ENCODE measurements around the gene MYCBP2.
"Not testable (repeated sequence)": the region's sequence is repeated elsewhere in the genome, so short reads cannot be mapped to it uniquely, and the experiment has no call there.

The MYCBP2 gene

GRCh38 chr13:77306458-77306857, 20.4 kb downstream of the MYCBP2 start:
- Histone ChIP-seq H3K36me3 (ENCODE audit: control insufficient read depth, insufficient read depth, low read length) (no peaks in the 10 kb centered on the region), H3K9me3 (ENCODE audit: control insufficient read depth, low read length) (no peaks in the 10 kb centered on the region), H3K4me3 (ENCODE audit: insufficient read depth, low read depth, low read length, poor library complexity, severe bottlenecking) (no peak overlapping the region), H3K27ac (ENCODE audit: insufficient read depth, low read length, poor library complexity, severe bottlenecking) (no peak overlapping the region), H3K27me3 (replicated peaks; ENCODE audit: control insufficient read depth, insufficient read depth, low read length, poor library complexity, severe bottlenecking) (no peaks in the 10 kb centered on the region), H3K4me1 (ENCODE audit: control insufficient read depth, insufficient read depth, low read length, poor library complexity, severe bottlenecking) (peaks cover 28% of the 10 kb centered on the region)
- no peak for DNase-seq

- peaks cover 27% of the 10 kb centered on the region for H3K4me1 ChIP-seq (ENCODE audit: control insufficient read depth, insufficient read depth, low read length, poor library complexity, severe bottlenecking)
- H3K4me3 ChIP-seq (ENCODE audit: insufficient read depth, low read depth, low read length, poor library complexity, severe bottlenecking), result no peak overlapping the region
- H3K9me3 ChIP-seq (ENCODE audit: control insufficient read depth, low read length), result no peaks in the 10 kb centered on the region
- DNase-seq, result no peak
- no peaks in the 10 kb centered on the region for H3K27me3 ChIP-seq (replicated peaks; ENCODE audit: control insufficient read depth, insufficient read depth, low read length, poor library complexity, severe bottlenecking)
- no peaks in the 10 kb centered on the region for H3K36me3 ChIP-seq (ENCODE audit: control insufficient read depth, insufficient read depth, low read length)
- H3K27ac ChIP-seq (ENCODE audit: insufficient read depth, low read length, poor library complexity, severe bottlenecking), result no peak overlapping the region
Measured at GRCh38 chr13:77305266-77305665, 21.6 kb downstream of the MYCBP2 start.

- Histone ChIP-seq H3K4me1 (ENCODE audit: control insufficient read depth, insufficient read depth, low read length, poor library complexity, severe bottlenecking) (no peaks in the 10 kb centered on the region), H3K27ac (ENCODE audit: insufficient read depth, low read length, poor library complexity, severe bottlenecking) (no peak overlapping the region), H3K9me3 (ENCODE audit: control insufficient read depth, low read length) (no peaks in the 10 kb centered on the region), H3K36me3 (ENCODE audit: control insufficient read depth, insufficient read depth, low read length) (peaks cover 5% of the 10 kb centered on the region), H3K4me3 (ENCODE audit: insufficient read depth, low read depth, low read length, poor library complexity, severe bottlenecking) (no peak overlapping the region), H3K27me3 (replicated peaks; ENCODE audit: control insufficient read depth, insufficient read depth, low read length, poor library complexity, severe bottlenecking) (no peaks in the 10 kb centered on the region)
- no peak for DNase-seq
Measured at GRCh38 chr13:77300176-77301037, 26.5 kb downstream of the MYCBP2 start.

- H3K9me3 ChIP-seq (ENCODE audit: control insufficient read depth, low read length), result no peaks in the 10 kb centered on the region
- no peaks in the 10 kb centered on the region for H3K4me1 ChIP-seq (ENCODE audit: control insufficient read depth, insufficient read depth, low read length, poor library complexity, severe bottlenecking)
- DNase-seq, result no peak
- no peak overlapping the region for H3K27ac ChIP-seq (ENCODE audit: insufficient read depth, low read length, poor library complexity, severe bottlenecking)
- H3K4me3 ChIP-seq (ENCODE audit: insufficient read depth, low read depth, low read length, poor library complexity, severe bottlenecking), result no peak overlapping the region
- no peaks in the 10 kb centered on the region for H3K27me3 ChIP-seq (replicated peaks; ENCODE audit: control insufficient read depth, insufficient read depth, low read length, poor library complexity, severe bottlenecking)
- H3K36me3 ChIP-seq (ENCODE audit: control insufficient read depth, insufficient read depth, low read length), result peaks cover 5% of the 10 kb centered on the region
Measured at GRCh38 chr13:77299587-77299986, 27.3 kb downstream of the MYCBP2 start.

- Histone ChIP-seq H3K27me3 (replicated peaks; ENCODE audit: control insufficient read depth, insufficient read depth, low read length, poor library complexity, severe bottlenecking) (no peaks in the 10 kb centered on the region), H3K4me3 (ENCODE audit: insufficient read depth, low read depth, low read length, poor library complexity, severe bottlenecking) (no peak overlapping the region)
- no peak for DNase-seq
Measured at GRCh38 chr13:77298426-77298825, 28.5 kb downstream of the MYCBP2 start.

GRCh38 chr13:77291774-77292173, 35.1 kb downstream of the MYCBP2 start:
- DNase-seq, result no peak
- Histone ChIP-seq H3K4me1 (ENCODE audit: control insufficient read depth, insufficient read depth, low read length, poor library complexity, severe bottlenecking) (no peaks in the 10 kb centered on the region), H3K36me3 (ENCODE audit: control insufficient read depth, insufficient read depth, low read length) (peaks cover 27% of the 10 kb centered on the region), H3K4me3 (ENCODE audit: insufficient read depth, low read depth, low read length, poor library complexity, severe bottlenecking) (no peak overlapping the region), H3K27ac (ENCODE audit: insufficient read depth, low read length, poor library complexity, severe bottlenecking) (no peak overlapping the region), H3K27me3 (replicated peaks; ENCODE audit: control insufficient read depth, insufficient read depth, low read length, poor library complexity, severe bottlenecking) (no peaks in the 10 kb centered on the region), H3K9me3 (ENCODE audit: control insufficient read depth, low read length) (no peaks in the 10 kb centered on the region)

More at GRCh38 chr13:77298426-77298825, 28.5 kb downstream of the MYCBP2 start:
- Histone ChIP-seq H3K9me3 (ENCODE audit: control insufficient read depth, low read length) (no peaks in the 10 kb centered on the region), H3K36me3 (ENCODE audit: control insufficient read depth, insufficient read depth, low read length) (peaks cover 5% of the 10 kb centered on the region), H3K4me1 (ENCODE audit: control insufficient read depth, insufficient read depth, low read length, poor library complexity, severe bottlenecking) (no peaks in the 10 kb centered on the region), H3K27ac (ENCODE audit: insufficient read depth, low read length, poor library complexity, severe bottlenecking) (no peak overlapping the region)

GRCh38 chr13:77290342-77290741, 36.6 kb downstream of the MYCBP2 start:
- no peak overlapping the region for H3K27ac ChIP-seq (ENCODE audit: insufficient read depth, low read length, poor library complexity, severe bottlenecking)
- no peak for DNase-seq
- H3K9me3 ChIP-seq (ENCODE audit: control insufficient read depth, low read length), result no peaks in the 10 kb centered on the region
- peaks cover 21% of the 10 kb centered on the region for H3K36me3 ChIP-seq (ENCODE audit: control insufficient read depth, insufficient read depth, low read length)
- H3K4me1 ChIP-seq (ENCODE audit: control insufficient read depth, insufficient read depth, low read length, poor library complexity, severe bottlenecking), result no peaks in the 10 kb centered on the region
- no peak overlapping the region for H3K4me3 ChIP-seq (ENCODE audit: insufficient read depth, low read depth, low read length, poor library complexity, severe bottlenecking)
- no peaks in the 10 kb centered on the region for H3K27me3 ChIP-seq (replicated peaks; ENCODE audit: control insufficient read depth, insufficient read depth, low read length, poor library complexity, severe bottlenecking)

GRCh38 chr13:77289851-77290250, 37.0 kb downstream of the MYCBP2 start:
- Histone ChIP-seq H3K27me3 (replicated peaks; ENCODE audit: control insufficient read depth, insufficient read depth, low read length, poor library complexity, severe bottlenecking) (no peaks in the 10 kb centered on the region), H3K4me1 (ENCODE audit: control insufficient read depth, insufficient read depth, low read length, poor library complexity, severe bottlenecking) (no peaks in the 10 kb centered on the region), H3K4me3 (ENCODE audit: insufficient read depth, low read depth, low read length, poor library complexity, severe bottlenecking) (no peak overlapping the region), H3K9me3 (ENCODE audit: control insufficient read depth, low read length) (no peaks in the 10 kb centered on the region), H3K36me3 (ENCODE audit: control insufficient read depth, insufficient read depth, low read length) (peaks cover 25% of the 10 kb centered on the region), H3K27ac (ENCODE audit: insufficient read depth, low read length, poor library complexity, severe bottlenecking) (no peak overlapping the region)
- DNase-seq, result no peak

- not testable (repeated sequence) for H3K9me3 ChIP-seq (ENCODE audit: control insufficient read depth, low read length); H3K27me3 ChIP-seq (replicated peaks; ENCODE audit: control insufficient read depth, insufficient read depth, low read length, poor library complexity, severe bottlenecking); H3K4me3 ChIP-seq (ENCODE audit: insufficient read depth, low read depth, low read length, poor library complexity, severe bottlenecking); DNase-seq; H3K4me1 ChIP-seq (ENCODE audit: control insufficient read depth, insufficient read depth, low read length, poor library complexity, severe bottlenecking); H3K27ac ChIP-seq (ENCODE audit: insufficient read depth, low read length, poor library complexity, severe bottlenecking)
- peaks cover 34% of the 10 kb centered on the region for H3K36me3 ChIP-seq (ENCODE audit: control insufficient read depth, insufficient read depth, low read length)
Measured at GRCh38 chr13:77285632-77286031, 41.3 kb downstream of the MYCBP2 start.

GRCh38 chr13:77285098-77285497, 41.8 kb downstream of the MYCBP2 start:
- no peaks in the 10 kb centered on the region for H3K27me3 ChIP-seq (replicated peaks; ENCODE audit: control insufficient read depth, insufficient read depth, low read length, poor library complexity, severe bottlenecking)
- peaks cover 31% of the 10 kb centered on the region for H3K36me3 ChIP-seq (ENCODE audit: control insufficient read depth, insufficient read depth, low read length)
- no peak overlapping the region for H3K4me3 ChIP-seq (ENCODE audit: insufficient read depth, low read depth, low read length, poor library complexity, severe bottlenecking)
- no peaks in the 10 kb centered on the region for H3K4me1 ChIP-seq (ENCODE audit: control insufficient read depth, insufficient read depth, low read length, poor library complexity, severe bottlenecking)
- H3K9me3 ChIP-seq (ENCODE audit: control insufficient read depth, low read length), result no peaks in the 10 kb centered on the region
- no peak for DNase-seq
- H3K27ac ChIP-seq (ENCODE audit: insufficient read depth, low read length, poor library complexity, severe bottlenecking), result no peak overlapping the region
